Spleen (tissue), 11 donors: ENCODE measurements around the gene IMMP2L. TPM values are rescaled to one million over a fixed set of nuclear protein-coding genes. Genes with fewer than 3 reads are reported as not detected.

ENCODE experiments used
- DNase-seq: peaks from one replicate; pipeline ENCODE4 v3.0.0-alpha.2; 2020
- H3K27ac ChIP-seq, 8 donors: fragments of 200-600 bp; sonication (generic) in 7 of 8; 1 replicate in 4 of 8; 2 replicates in 4 of 8; pipeline versions ENCODE4 v1.5.0 to v1.8.0; 2016 to 2021; ENCODE audit warnings: inconsistent platforms in 4 of 8, mild to moderate bottlenecking in 4 of 8, moderate library complexity in 1 of 8
- H3K27me3 ChIP-seq, 7 donors: fragments of 200-600 bp; sonication (generic) in 6 of 7; replicated peaks in 1 of 7; 1 replicate in 4 of 7; 2 replicates in 3 of 7; pipeline versions ENCODE4 v1.5.0 to v1.8.0; 2016 to 2021; ENCODE audit warnings: inconsistent platforms in 3 of 7, mild to moderate bottlenecking in 1 of 7
- H3K36me3 ChIP-seq, 6 donors: fragments of 200-600 bp; sonication (generic) in 5 of 6; 1 replicate in 4 of 6; 2 replicates in 2 of 6; pipeline versions ENCODE4 v1.5.0 to v1.8.0; 2016 to 2021; ENCODE audit warnings: inconsistent platforms in 2 of 6
- H3K4me1 ChIP-seq, 6 donors: fragments of 200-600 bp; sonication (generic) in 5 of 6; 1 replicate in 3 of 6; 2 replicates in 3 of 6; pipeline versions ENCODE4 v1.5.0 to v1.8.0; 2016 to 2021; ENCODE audit warnings: inconsistent platforms in 3 of 6
- H3K4me3 ChIP-seq, 8 donors: fragments of 200-600 bp; sonication (generic) in 7 of 8; 1 replicate in 4 of 8; 2 replicates in 4 of 8; pipeline versions ENCODE4 v1.5.0 to v1.8.0; 2016 to 2021; ENCODE audit warnings: inconsistent platforms in 4 of 8, mild to moderate bottlenecking in 4 of 8, moderate library complexity in 2 of 8
- H3K9me3 ChIP-seq, 8 donors: fragments of 200-600 bp; sonication (generic) in 7 of 8; 1 replicate in 4 of 8; 2 replicates in 4 of 8; pipeline versions ENCODE4 v1.5.0 to v1.8.0; 2016 to 2021; ENCODE audit warnings: inconsistent platforms in 4 of 8
- POLR2A ChIP-seq, 3 donors: fragments of 450-650 bp; IDR thresholded peaks; one replicate each; pipeline ENCODE4 v1.5.1; 2017; ENCODE audit warnings: antibody characterized with exemption in 3 of 3, mild to moderate bottlenecking in 1 of 3
- POLR2AphosphoS5 ChIP-seq, 3 donors: sonication (generic); formaldehyde crosslinking; IDR thresholded peaks; one replicate each; pipeline ENCODE4 v1.5.1; 2017; ENCODE audit warnings: antibody characterized with exemption in 3 of 3
- WGBS, 5 donors: extraction: QIAGEN DNeasy Blood & Tissue Kit in 3 of 5; methylation state at CpG; one replicate each; pipeline versions ENCODE4 v1.1.5 to v1.1.7; 2013 to 2018; 5-methylcytosine and 5-hydroxymethylcytosine counted together
- intact Hi-C: fragments of 100-400 bp; cut with DNase I; formaldehyde crosslinking; loops from one replicate; pipeline ENCODE4 v1.15.0; 2023; ENCODE audit warnings: low total_unique reads
- polyA plus RNA-seq, 3 donors: library from polyadenylated mRNA; stranded (reverse); fragments of 200-250 nt; gene quantifications; one replicate each; pipeline ENCODE4 v1.2.1, GENCODE V29; 2013
- total RNA-seq, 7 donors: library from RNA; depleted of rRNA in 3 of 7; stranded (reverse); fragments of >200 nt in 3 of 7; fragmentation: NEBNext Ultra II Directional in 4 of 7; extraction: Animal tissue kit (Norgen Biotek cat#: 25700) in 4 of 7; gene quantifications; one replicate each; pipeline versions ENCODE4 v1.1.0 to v1.2.1, GENCODE V29; 2016 to 2021
- TF ChIP-seq, protein P1 (sequence below), 11 experiments: fragments of 200-600 bp in 7 of 11; fragments of 450-650 bp in 4 of 11; sonication (generic) in 4 of 11; IDR thresholded peaks in 8 of 11; conservative IDR thresholded peaks in 3 of 11; 1 replicate in 7 of 11; 2 replicates in 4 of 11; pipeline versions ENCODE4 v1.4.0 to v1.8.0; 2016 to 2021; ENCODE audit warnings: antibody characterized with exemption in 11 of 11, inconsistent platforms in 4 of 11, mild to moderate bottlenecking in 1 of 11
- donor health status: healthy with polysubstance abuse.
- donor health status: DM: no; HTN: no; CAD: no; lungs with moderate emphysema.
- donor health status: DM: no; HTN: no; CAD: no.
- donor health status: Bipolar disorder and iron deficiency.
- donor health status: healthy.
- donor health status: DM: no; HTN: no; CAD: no.
- donor health status: DM: yes; HTN: yes; CAD: no.

Gene IMMP2L
- total and polyA plus RNA-seq, 10 donors = 6.5 to 32.7 (median 9.8) TPM

DNA sequence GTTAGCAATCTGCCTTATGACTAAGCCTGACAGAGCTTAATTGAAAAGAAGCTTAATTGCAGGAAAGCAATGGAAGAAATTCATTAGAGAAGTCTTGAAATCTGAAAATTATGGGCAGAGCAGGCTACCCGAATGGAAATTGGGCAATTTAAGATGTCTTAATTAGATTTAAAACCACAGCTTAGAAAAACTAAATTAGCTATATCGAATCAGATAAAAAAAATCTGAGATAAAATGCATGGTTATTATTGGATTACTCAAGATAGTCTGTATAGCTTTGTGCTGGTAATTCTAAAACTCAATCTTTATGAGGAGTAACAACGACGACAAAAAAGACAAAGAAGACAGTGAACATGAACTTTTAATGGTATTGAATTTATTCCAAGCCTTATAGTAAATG lies 719.5 kb downstream of the IMMP2L start:
- intact Hi-C loops = no loop called here
- TF ChIP-seq POLR2A (IDR thresholded peaks at IDR 0.05) (no peak), POLR2AphosphoS5 (IDR thresholded peaks at IDR 0.05) (no peak)
- TF ChIP-seq, protein P1, sequence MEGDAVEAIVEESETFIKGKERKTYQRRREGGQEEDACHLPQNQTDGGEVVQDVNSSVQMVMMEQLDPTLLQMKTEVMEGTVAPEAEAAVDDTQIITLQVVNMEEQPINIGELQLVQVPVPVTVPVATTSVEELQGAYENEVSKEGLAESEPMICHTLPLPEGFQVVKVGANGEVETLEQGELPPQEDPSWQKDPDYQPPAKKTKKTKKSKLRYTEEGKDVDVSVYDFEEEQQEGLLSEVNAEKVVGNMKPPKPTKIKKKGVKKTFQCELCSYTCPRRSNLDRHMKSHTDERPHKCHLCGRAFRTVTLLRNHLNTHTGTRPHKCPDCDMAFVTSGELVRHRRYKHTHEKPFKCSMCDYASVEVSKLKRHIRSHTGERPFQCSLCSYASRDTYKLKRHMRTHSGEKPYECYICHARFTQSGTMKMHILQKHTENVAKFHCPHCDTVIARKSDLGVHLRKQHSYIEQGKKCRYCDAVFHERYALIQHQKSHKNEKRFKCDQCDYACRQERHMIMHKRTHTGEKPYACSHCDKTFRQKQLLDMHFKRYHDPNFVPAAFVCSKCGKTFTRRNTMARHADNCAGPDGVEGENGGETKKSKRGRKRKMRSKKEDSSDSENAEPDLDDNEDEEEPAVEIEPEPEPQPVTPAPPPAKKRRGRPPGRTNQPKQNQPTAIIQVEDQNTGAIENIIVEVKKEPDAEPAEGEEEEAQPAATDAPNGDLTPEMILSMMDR (IDR thresholded peaks at IDR 0.05 in 8 of 11, conservative IDR thresholded peaks at IDR 0.05 in 3 of 11) = no peak
- H3K27me3 ChIP-seq = no peaks in the 10 kb centered on the region
- DNase-seq = no peak
- H3K9me3 ChIP-seq = no peaks in the 10 kb centered on the region
- WGBS, 5 donors = 84 to 92% (median 91%) methylated on average over 4 of the region's 4 CpGs
- no peak overlapping the region for H3K4me3 ChIP-seq
- H3K27ac ChIP-seq = no peak overlapping the region
- H3K36me3 ChIP-seq = no peaks in the 10 kb centered on the region
- no peaks in the 10 kb centered on the region for H3K4me1 ChIP-seq

DNA sequence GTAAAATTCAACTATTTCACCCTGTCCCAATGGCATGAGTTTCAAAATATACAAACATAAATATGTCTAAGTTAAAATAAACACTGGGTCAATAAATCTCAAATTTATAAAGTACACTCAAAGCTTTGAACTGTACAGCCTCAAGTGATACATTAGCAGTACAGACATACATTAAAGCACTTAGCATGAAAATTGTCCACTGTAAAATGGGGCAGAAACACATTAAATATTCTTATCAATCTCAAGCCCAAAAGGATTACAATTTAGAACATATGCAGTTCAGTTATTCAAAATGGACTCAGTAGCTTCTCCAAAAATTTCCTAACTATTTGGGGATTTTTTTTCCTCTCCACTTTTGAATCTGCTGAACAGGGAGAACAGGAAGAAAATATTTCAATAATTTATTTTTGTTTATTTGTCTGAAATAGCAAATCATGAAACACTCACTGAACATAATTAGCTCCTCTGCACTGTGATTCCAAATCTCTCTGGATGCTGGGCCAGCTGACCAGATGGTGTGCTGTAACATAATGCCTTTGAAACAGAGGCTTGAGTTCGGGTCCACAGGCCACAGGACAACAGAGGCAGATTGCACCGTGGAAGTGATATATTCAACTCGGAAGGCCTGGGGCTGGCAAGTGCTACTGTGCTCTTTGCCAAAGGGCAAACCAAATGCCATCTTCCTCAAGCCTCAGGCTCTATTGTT lies 720.3 kb downstream of the IMMP2L start:
- 77 to 97% (median 79%) methylated on average over 3 of the region's 3 CpGs for WGBS, 5 donors
- no peaks in the 10 kb centered on the region for H3K27me3 ChIP-seq
- H3K36me3 ChIP-seq = no peaks in the 10 kb centered on the region
- H3K4me3 ChIP-seq = no peak overlapping the region
- DNase-seq = no peak
- H3K27ac ChIP-seq = no peak overlapping the region
- no peaks in the 10 kb centered on the region for H3K9me3 ChIP-seq
- H3K4me1 ChIP-seq = no peaks in the 10 kb centered on the region
- intact Hi-C loops = no loop called here
- TF ChIP-seq, protein P1 (IDR thresholded peaks at IDR 0.05 in 8 of 11, conservative IDR thresholded peaks at IDR 0.05 in 3 of 11) = no peak
- TF ChIP-seq POLR2A (IDR thresholded peaks at IDR 0.05) = no peak
- TF ChIP-seq POLR2AphosphoS5 (IDR thresholded peaks at IDR 0.05) = no peak

GRCh38 chr7:110839866-110840265 lies 722.4 kb downstream of the IMMP2L start:
- intact Hi-C loops = no loop called here
- H3K9me3 ChIP-seq = no peaks in the 10 kb centered on the region
- WGBS, 5 donors = 64 to 74% (median 68%) methylated on average over 5 of the region's 5 CpGs
- TF ChIP-seq POLR2A (IDR thresholded peaks at IDR 0.05) = no peak
- no peak for TF ChIP-seq POLR2AphosphoS5 (IDR thresholded peaks at IDR 0.05)
- TF ChIP-seq, protein P1 (IDR thresholded peaks at IDR 0.05 in 8 of 11, conservative IDR thresholded peaks at IDR 0.05 in 3 of 11) = no peak
- H3K4me3 ChIP-seq = no peak overlapping the region
- H3K27ac ChIP-seq = no peak overlapping the region
- H3K27me3 ChIP-seq = no peaks in the 10 kb centered on the region
- no peaks in the 10 kb centered on the region for H3K36me3 ChIP-seq
- DNase-seq = no peak
- no peaks in the 10 kb centered on the region for H3K4me1 ChIP-seq

DNA sequence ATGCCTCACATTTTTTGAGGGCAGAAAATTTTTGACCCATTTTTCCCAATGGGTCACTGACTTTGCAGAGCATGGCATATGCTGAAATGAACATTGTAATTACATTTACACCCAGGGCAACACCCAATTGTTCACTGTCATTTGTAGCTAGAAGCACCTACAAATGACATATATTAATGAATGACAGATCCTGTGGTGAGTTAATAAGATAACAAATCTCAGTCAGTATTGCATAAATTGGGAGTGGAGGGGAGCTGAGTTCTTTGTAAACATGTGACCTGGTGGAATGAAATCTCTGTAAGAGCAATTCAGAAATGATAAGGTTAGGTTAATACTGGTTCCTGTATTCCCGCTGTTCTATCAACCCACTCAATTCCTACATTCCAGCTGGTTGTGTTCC lies 726.4 kb downstream of the IMMP2L start:
- no peak overlapping the region for H3K4me3 ChIP-seq
- H3K27me3 ChIP-seq = no peaks in the 10 kb centered on the region
- WGBS, 5 donors = 90 to 100% (median 92%) methylated on average over 1 of the region's 1 CpG
- H3K9me3 ChIP-seq = no peaks in the 10 kb centered on the region
- TF ChIP-seq, protein P1 (IDR thresholded peaks at IDR 0.05 in 8 of 11, conservative IDR thresholded peaks at IDR 0.05 in 3 of 11) = no peak
- TF ChIP-seq POLR2A (IDR thresholded peaks at IDR 0.05) (no peak), POLR2AphosphoS5 (IDR thresholded peaks at IDR 0.05) (no peak)
- no peak overlapping the region for H3K27ac ChIP-seq
- H3K4me1 ChIP-seq = no peaks in the 10 kb centered on the region
- DNase-seq = no peak
- H3K36me3 ChIP-seq = no peaks in the 10 kb centered on the region
- intact Hi-C loops = no loop called here
